Measurements from ENCODE around the gene BEST1. TPM values are rescaled to one million over a fixed set of nuclear protein-coding genes. Genes with fewer than 3 reads are reported as not detected.
"Not testable (repeated sequence)": the region's sequence is repeated elsewhere in the genome, so short reads cannot be mapped to it uniquely, and the experiment has no call there.

The BEST1 gene
- total RNA-seq, 2 donors from 2014 or later: 1.0 to 1.9 TPM

DNA sequence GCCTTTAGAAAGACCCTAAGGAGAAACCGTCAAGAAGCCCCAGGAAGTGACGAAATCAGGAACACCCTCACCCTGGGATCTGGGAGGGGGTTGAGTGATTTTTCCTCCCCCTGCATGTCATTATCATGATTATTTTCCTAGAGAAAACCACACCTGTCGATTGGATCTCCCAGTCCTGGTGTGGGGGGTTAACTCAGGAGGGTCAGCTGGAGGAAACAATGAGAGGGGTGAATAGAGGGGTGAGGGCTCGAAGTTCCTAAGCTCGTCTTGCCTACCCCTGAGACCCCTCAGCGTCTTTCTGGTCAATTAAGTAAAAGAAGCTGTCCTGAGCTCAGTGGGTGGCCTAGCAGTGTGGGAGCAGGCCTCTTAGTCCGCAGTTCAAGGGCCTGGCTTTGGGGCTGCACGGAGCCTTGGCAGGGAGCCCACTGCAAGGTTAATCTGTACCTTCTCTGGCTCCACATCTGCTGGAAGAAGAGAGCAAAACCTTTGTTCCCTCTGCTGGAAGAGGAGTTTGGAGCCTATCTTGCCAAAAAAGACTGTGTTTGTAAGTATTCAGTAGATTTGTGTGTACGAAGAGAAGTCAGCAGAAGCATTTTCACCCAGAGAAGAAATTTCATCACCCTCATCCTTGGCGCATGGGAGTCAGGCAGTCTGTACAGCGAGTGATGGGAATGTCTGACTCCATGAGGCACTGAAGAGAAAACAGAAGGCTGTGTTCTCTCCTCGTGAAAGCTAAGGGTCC lies 51.5 kb downstream of the BEST1 start:
- no peaks in the 10 kb centered on the region for H3K27me3 Mint-ChIP-seq
- ATAC-seq (no peak), DNase-seq (ENCODE audit: low spot score) (no peak)
- H3K9me3 Mint-ChIP-seq: peaks cover 5% of the 10 kb centered on the region
- peaks cover 9% of the 10 kb centered on the region for H3K36me3 Mint-ChIP-seq
- H3K4me1 Mint-ChIP-seq (ENCODE audit: low read depth in 2 of 2): peaks cover 20 to 40% of the 10 kb centered on the region in 2 donors
- peak overlapping the region in 1 of 2 donors; percentile 97 for H3K27ac Mint-ChIP-seq
- H3K4me3 Mint-ChIP-seq: no peak overlapping the region

DNA sequence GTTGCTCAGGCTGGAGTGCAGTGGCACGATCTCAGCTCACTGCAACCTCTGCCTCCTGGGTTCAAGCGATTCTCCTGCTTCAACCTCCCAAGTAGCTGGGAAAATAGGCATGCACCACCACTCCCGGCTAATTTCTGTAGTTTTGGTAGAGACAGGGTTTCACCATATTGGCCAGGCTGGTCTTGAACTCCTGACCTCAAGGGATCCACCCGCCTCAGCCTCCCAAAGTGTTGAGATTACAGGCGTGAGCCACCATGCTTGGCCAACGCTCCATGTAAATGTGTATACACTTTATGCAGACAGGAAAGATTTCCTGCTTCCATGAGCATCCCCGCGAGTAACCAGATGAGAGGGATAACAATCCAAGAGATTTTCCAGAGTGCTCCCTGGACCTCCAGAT lies 52.1 kb downstream of the BEST1 start:
- peak overlapping the region; percentile 79 to 97 for H3K27ac Mint-ChIP-seq
- H3K36me3 Mint-ChIP-seq; DNase-seq (ENCODE audit: low spot score); H3K27me3 Mint-ChIP-seq; H3K9me3 Mint-ChIP-seq; ATAC-seq; H3K4me3 Mint-ChIP-seq: not testable (repeated sequence)
- peaks cover 21 to 45% of the 10 kb centered on the region in 2 donors for H3K4me1 Mint-ChIP-seq (ENCODE audit: low read depth in 2 of 2)

DNA sequence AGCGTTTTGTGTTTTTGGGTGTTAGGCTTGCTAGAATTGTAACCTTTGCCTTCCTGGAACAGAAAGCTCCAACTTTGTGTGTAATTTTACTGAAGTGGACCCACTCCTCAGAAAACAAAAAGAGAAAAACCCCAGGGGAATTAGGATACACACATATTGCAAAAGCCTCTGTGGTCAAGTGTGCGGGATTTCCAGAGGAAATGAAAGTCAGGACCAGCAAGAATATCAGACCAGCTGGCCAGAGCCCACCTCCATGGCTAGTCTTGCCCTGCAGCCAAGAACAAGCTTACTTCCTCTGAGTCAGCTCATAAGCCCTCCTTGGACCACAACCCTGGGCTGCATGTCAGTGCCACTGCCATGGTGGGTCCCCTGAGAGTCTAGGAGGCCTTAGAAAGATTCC lies 54.3 kb downstream of the BEST1 start:
- peak overlapping the region; percentile 57 for H3K4me3 Mint-ChIP-seq
- peak; percentile 90 for DNase-seq (ENCODE audit: low spot score)
- peak; percentile 86 to 89 for ATAC-seq
- peak overlapping the region; percentile 79 to 97 for H3K27ac Mint-ChIP-seq
- H3K9me3 Mint-ChIP-seq: no peaks in the 10 kb centered on the region
- H3K36me3 Mint-ChIP-seq: peaks cover 2% of the 10 kb centered on the region
- peaks cover 21 to 47% of the 10 kb centered on the region in 2 donors for H3K4me1 Mint-ChIP-seq (ENCODE audit: low read depth in 2 of 2)
- no peaks in the 10 kb centered on the region for H3K27me3 Mint-ChIP-seq

DNA sequence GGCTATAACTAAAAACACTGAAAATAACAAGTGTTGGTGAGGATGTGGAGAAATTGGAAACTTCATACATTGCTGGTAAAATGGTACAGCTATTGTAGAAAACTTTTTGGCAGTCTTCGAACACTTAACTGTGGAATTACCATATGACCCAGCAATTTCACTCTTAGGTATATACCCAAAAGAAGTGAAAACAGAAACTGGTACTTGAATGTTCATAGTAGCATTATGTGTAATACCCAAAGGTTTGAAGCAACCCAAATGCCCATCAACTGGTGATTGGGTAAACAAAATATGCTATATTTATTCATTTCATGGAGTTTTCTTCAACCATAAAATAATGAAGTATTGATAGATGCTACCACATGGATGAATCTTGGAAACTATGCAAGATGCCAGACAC lies 58.0 kb downstream of the BEST1 start:
- no peaks in the 10 kb centered on the region for H3K36me3 Mint-ChIP-seq
- H3K4me1 Mint-ChIP-seq (ENCODE audit: low read depth in 2 of 2): peaks cover 28 to 54% of the 10 kb centered on the region in 2 donors
- peak overlapping the region; percentile 70 to 97 for H3K27ac Mint-ChIP-seq
- no peaks in the 10 kb centered on the region for H3K9me3 Mint-ChIP-seq
- no peaks in the 10 kb centered on the region for H3K27me3 Mint-ChIP-seq
- ATAC-seq (peak; percentile 73 to 85), DNase-seq (ENCODE audit: low spot score) (no peak)
- H3K4me3 Mint-ChIP-seq: peak overlapping the region; percentile 72

DNA sequence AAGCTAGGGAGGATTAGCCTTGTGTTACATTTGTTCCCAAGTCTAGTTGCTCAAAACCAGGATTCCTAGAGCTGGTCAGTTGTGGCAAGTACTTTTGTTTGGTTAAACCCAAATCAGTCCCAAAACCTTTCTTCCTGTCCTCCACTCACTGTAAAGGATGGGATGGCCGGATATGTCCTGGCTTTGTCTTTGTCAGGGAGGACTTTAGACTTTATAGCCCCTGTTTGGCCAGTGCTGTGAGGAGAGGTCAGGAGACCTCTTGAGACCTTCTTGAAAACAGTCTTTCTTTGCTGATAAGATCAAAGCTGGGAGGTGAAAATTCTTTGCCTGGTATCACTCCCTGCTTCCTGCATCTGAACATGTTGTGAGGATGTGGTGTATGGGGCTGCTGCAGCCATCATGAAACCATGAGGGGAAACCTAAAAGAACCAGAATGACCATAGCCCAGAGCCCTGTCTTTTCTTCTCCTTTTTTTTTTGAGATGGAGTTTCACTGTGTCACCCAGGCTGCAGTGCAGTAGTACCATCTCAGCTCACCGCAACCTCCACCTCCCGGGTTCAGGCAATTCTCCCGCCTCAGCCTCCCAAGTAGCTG lies 60.9 kb downstream of the BEST1 start:
- Mint-ChIP-seq H3K4me3 (peak overlapping the region; percentile 22), H3K36me3 (no peaks in the 10 kb centered on the region), H3K27me3 (no peaks in the 10 kb centered on the region), H3K27ac (peak overlapping the region; percentile 43 to 87), H3K9me3 (no peaks in the 10 kb centered on the region), H3K4me1 (ENCODE audit: low read depth in 2 of 2) (peaks cover 19 to 43% of the 10 kb centered on the region in 2 donors)
- DNase-seq (ENCODE audit: low spot score) (no peak), ATAC-seq (peak in 1 of 2 donors; percentile 54)

DNA sequence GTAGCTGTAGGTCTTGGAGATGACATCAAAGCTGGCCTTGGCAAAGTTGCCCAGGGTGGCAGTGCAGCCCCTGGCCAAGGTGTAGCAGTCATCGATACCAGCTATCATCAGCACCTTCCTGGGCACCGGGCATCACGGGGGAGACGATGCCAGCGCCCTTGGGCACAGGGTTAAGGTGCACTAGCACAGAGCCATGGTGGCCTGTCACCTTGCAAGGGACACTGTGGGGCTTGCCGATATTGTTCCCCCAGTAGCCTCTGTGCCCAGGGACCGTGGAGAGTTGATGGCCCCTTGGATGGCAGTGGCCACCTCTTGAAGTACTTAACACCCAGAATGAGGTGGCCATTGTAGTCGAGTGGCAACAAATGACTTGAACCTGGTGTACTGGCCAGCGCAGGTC lies 61.7 kb downstream of the BEST1 start:
- H3K27me3 Mint-ChIP-seq: no peaks in the 10 kb centered on the region
- H3K27ac Mint-ChIP-seq: peak overlapping the region in 1 of 2 donors; percentile 87
- H3K36me3 Mint-ChIP-seq: no peaks in the 10 kb centered on the region

DNA sequence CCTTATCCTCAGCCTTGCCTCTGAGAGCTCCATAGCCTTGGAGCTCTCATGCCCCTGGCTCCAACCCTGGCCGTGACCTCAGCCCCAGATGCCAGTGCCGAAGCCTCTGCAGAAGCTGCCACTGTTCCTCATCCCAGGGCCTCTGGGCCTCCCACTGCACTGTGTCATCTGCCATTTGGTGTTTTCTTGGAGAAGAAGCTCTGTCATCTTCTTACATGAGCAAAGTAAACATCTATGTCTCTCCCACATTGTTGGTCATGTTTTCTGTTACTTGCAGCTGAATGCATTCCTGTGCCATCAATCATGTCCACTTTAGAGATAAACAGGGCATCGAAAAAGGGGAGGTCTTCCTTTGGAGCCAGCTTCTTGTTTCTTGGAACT lies 62.3 kb downstream of the BEST1 start:
- Mint-ChIP-seq H3K4me1 (ENCODE audit: low read depth in 2 of 2) (peaks cover 25 to 44% of the 10 kb centered on the region in 2 donors), H3K9me3 (no peaks in the 10 kb centered on the region), H3K36me3 (no peaks in the 10 kb centered on the region), H3K27ac (peak overlapping the region in 1 of 2 donors; percentile 87), H3K27me3 (no peaks in the 10 kb centered on the region), H3K4me3 (no peak overlapping the region)
- DNase-seq (ENCODE audit: low spot score): no peak
- no peak for ATAC-seq

More for the DNA sequence above, 61.7 kb downstream of the BEST1 start:
- ATAC-seq (no peak), DNase-seq (ENCODE audit: low spot score) (no peak)
- Mint-ChIP-seq H3K4me3 (no peak overlapping the region), H3K4me1 (ENCODE audit: low read depth in 2 of 2) (peaks cover 22 to 44% of the 10 kb centered on the region in 2 donors), H3K9me3 (no peaks in the 10 kb centered on the region)

DNA sequence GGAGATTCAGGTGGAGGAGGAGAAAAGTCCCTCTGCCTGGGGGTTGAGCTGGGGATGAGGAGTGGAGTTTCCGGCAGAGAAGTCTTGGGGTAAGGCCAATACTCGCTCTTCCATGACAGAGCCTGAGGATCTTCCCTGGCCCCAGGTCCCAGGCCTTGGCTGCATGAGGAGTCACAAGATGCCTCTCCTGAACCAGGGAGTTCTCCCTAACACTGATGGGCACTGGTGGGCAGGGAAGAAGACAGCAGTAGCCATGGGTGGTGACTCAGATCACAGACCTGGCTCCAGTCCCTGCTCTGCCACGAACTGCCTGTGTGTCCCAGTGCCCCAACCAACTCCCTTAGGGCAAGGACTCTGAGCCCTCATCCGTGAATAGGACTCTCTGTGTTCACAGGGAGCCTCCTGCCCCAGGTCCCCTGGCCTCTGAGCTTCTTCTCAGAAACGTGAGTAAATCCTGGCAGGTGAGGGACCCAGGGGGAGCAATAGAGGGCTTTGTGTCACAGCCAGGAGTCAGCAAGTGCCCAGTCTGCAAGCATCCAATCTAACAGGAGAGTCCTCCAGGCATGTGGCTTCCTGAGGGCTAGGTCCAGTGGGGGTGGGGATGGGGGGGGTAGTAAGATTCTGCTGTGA lies 62.8 kb downstream of the BEST1 start:
- no peak overlapping the region for H3K4me3 Mint-ChIP-seq
- no peaks in the 10 kb centered on the region for H3K27me3 Mint-ChIP-seq
- peak overlapping the region in 1 of 2 donors; percentile 87 for H3K27ac Mint-ChIP-seq
- H3K9me3 Mint-ChIP-seq: no peaks in the 10 kb centered on the region
- H3K4me1 Mint-ChIP-seq (ENCODE audit: low read depth in 2 of 2): peaks cover 21 to 41% of the 10 kb centered on the region in 2 donors
- ATAC-seq: peak in 1 of 2 donors; percentile 35
- DNase-seq (ENCODE audit: low spot score): no peak
- H3K36me3 Mint-ChIP-seq: no peaks in the 10 kb centered on the region

Other genes starting within 250 kb of the BEST1 start
- gene MYRF, start 197.7 kb upstream of the BEST1 start, total RNA-seq: 1 to 10 TPM; 3.7 to 5.5 TPM
- 100 to 1,000 TPM; 119 to 133 TPM for gene TMEM258, start 157.8 kb upstream of the BEST1 start, total RNA-seq
- 100 to 1,000 TPM in 1 of 2 donors, 10 to 100 TPM in 1; 75.8 to 155 TPM for gene FEN1, start 157.4 kb upstream of the BEST1 start, total RNA-seq
- 10 to 100 TPM; 50.4 to 56.5 TPM for gene FADS1, start 133.3 kb upstream of the BEST1 start, total RNA-seq
- 10 to 100 TPM; 69.1 to 90.1 TPM for gene FADS2, start 122.1 kb upstream of the BEST1 start, total RNA-seq
- 10 to 100 TPM; 13.2 to 14.0 TPM for gene FADS3, start 58.8 kb upstream of the BEST1 start, total RNA-seq
- not detected for gene RAB3IL1, start 32.8 kb upstream of the BEST1 start, total RNA-seq
- gene FTH1, start 17.3 kb downstream of the BEST1 start, total RNA-seq: over 10,000 TPM in 1 of 2 donors, 1,000 to 10,000 TPM in 1; 5,097 to 40,662 TPM
- gene INCENP, start 173.7 kb downstream of the BEST1 start, total RNA-seq: 100 to 1,000 TPM in 1 of 2 donors, 10 to 100 TPM in 1; 74.4 to 135 TPM
- gene SCGB1D1, start 239.9 kb downstream of the BEST1 start, total RNA-seq: not detected